Duodenal mucosa (tissue), 2 donors: ENCODE results near the gene FUOM.

Experiments used
- H3K27ac ChIP-seq: one replicate; pipeline ENCODE4 v1.7.0; 2013; ENCODE audit warnings: low read depth, low read length
- H3K27me3 ChIP-seq, 2 donors: one replicate each; pipeline ENCODE4 v1.7.0; 2013; ENCODE audit warnings: low read length in 2 of 2, control low read depth in 1 of 2; ENCODE audit not compliant: insufficient read depth in 2 of 2, control insufficient read depth in 1 of 2
- H3K36me3 ChIP-seq, 2 donors: one replicate each; pipeline ENCODE4 v1.7.0; 2013; ENCODE audit warnings: low read length in 2 of 2, control low read depth in 1 of 2; ENCODE audit not compliant: insufficient read depth in 2 of 2, control insufficient read depth in 1 of 2
- H3K4me1 ChIP-seq, 2 donors: one replicate each; pipeline ENCODE4 v1.7.0; 2013; ENCODE audit warnings: low read length in 2 of 2, control low read depth in 1 of 2; ENCODE audit not compliant: insufficient read depth in 2 of 2, control insufficient read depth in 1 of 2
- H3K4me3 ChIP-seq, 2 donors: one replicate each; pipeline ENCODE4 v1.7.0; 2013; ENCODE audit warnings: low read length in 2 of 2, low read depth in 1 of 2
- H3K9ac ChIP-seq, 2 donors: one replicate each; pipeline ENCODE4 v1.7.0; 2013; ENCODE audit warnings: low read length in 2 of 2, low read depth in 1 of 2
- H3K9me3 ChIP-seq, 2 donors: one replicate each; pipeline ENCODE4 v1.7.0; 2013; ENCODE audit warnings: low read length in 2 of 2, control low read depth in 1 of 2; ENCODE audit not compliant: control insufficient read depth in 1 of 2

Gene FUOM

GRCh38 chr10:133329491-133330202, 28.2 kb downstream of the FUOM start:
- Histone ChIP-seq H3K4me1 (peaks cover 7 to 10% of the 10 kb centered on the region in 2 donors), H3K27me3 (peaks cover 64 to 68% of the 10 kb centered on the region in 2 donors), H3K36me3 (no peaks in the 10 kb centered on the region), H3K27ac (no peak overlapping the region), H3K4me3 (peak overlapping the region; percentile 55 to 58), H3K9ac (peak overlapping the region in 1 of 2 donors; percentile 32), H3K9me3 (no peaks in the 10 kb centered on the region)

GRCh38 chr10:133328358-133329343, 29.2 kb downstream of the FUOM start:
- H3K36me3 ChIP-seq = no peaks in the 10 kb centered on the region
- H3K27me3 ChIP-seq = peaks cover 60 to 64% of the 10 kb centered on the region in 2 donors
- H3K4me1 ChIP-seq = peaks cover 7 to 10% of the 10 kb centered on the region in 2 donors
- no peak overlapping the region for H3K27ac ChIP-seq
- no peak overlapping the region for H3K9ac ChIP-seq
- H3K4me3 ChIP-seq = no peak overlapping the region
- H3K9me3 ChIP-seq = no peaks in the 10 kb centered on the region

- peaks cover 59 to 64% of the 10 kb centered on the region in 2 donors for H3K27me3 ChIP-seq
- H3K36me3 ChIP-seq = no peaks in the 10 kb centered on the region
- no peak overlapping the region for H3K9ac ChIP-seq
- peaks cover 7 to 10% of the 10 kb centered on the region in 2 donors for H3K4me1 ChIP-seq
- H3K9me3 ChIP-seq = no peaks in the 10 kb centered on the region
- H3K27ac ChIP-seq = no peak overlapping the region
- no peak overlapping the region for H3K4me3 ChIP-seq
Observed at GRCh38 chr10:133327651-133328357, 30.0 kb downstream of the FUOM start.

GRCh38 chr10:133326745-133327650, 30.8 kb downstream of the FUOM start:
- Histone ChIP-seq H3K9me3 (no peaks in the 10 kb centered on the region), H3K9ac (no peak overlapping the region), H3K36me3 (no peaks in the 10 kb centered on the region), H3K27me3 (peaks cover 51 to 57% of the 10 kb centered on the region in 2 donors), H3K4me3 (no peak overlapping the region), H3K4me1 (peaks cover 7 to 10% of the 10 kb centered on the region in 2 donors), H3K27ac (no peak overlapping the region)

- Histone ChIP-seq H3K27me3 (peaks cover 44 to 51% of the 10 kb centered on the region in 2 donors), H3K27ac (no peak overlapping the region), H3K9me3 (no peaks in the 10 kb centered on the region), H3K4me1 (peaks cover 7 to 10% of the 10 kb centered on the region in 2 donors), H3K9ac (no peak overlapping the region), H3K4me3 (peak overlapping the region in 1 of 2 donors; percentile 54), H3K36me3 (no peaks in the 10 kb centered on the region)
Observed at GRCh38 chr10:133326223-133326551, 31.6 kb downstream of the FUOM start.

GRCh38 chr10:133325440-133326222, 32.2 kb downstream of the FUOM start:
- no peaks in the 10 kb centered on the region for H3K9me3 ChIP-seq
- H3K4me3 ChIP-seq = peak overlapping the region in 1 of 2 donors; percentile 54
- H3K4me1 ChIP-seq = peaks cover 7 to 10% of the 10 kb centered on the region in 2 donors
- no peak overlapping the region for H3K9ac ChIP-seq
- no peak overlapping the region for H3K27ac ChIP-seq
- H3K36me3 ChIP-seq = no peaks in the 10 kb centered on the region
- peaks cover 44 to 45% of the 10 kb centered on the region in 2 donors for H3K27me3 ChIP-seq

- Histone ChIP-seq H3K9ac (no peak overlapping the region), H3K36me3 (no peaks in the 10 kb centered on the region), H3K4me3 (peak overlapping the region in 1 of 2 donors; percentile 54), H3K27ac (no peak overlapping the region), H3K4me1 (peaks cover 7 to 10% of the 10 kb centered on the region in 2 donors), H3K27me3 (peaks cover 44 to 45% of the 10 kb centered on the region in 2 donors), H3K9me3 (no peaks in the 10 kb centered on the region)
Observed at GRCh38 chr10:133324857-133325260, 33.0 kb downstream of the FUOM start.

GRCh38 chr10:133324198-133324792, 33.5 kb downstream of the FUOM start:
- H3K4me1 ChIP-seq = peaks cover 7 to 10% of the 10 kb centered on the region in 2 donors
- no peak overlapping the region for H3K27ac ChIP-seq
- H3K27me3 ChIP-seq = peaks cover 45 to 47% of the 10 kb centered on the region in 2 donors
- H3K9ac ChIP-seq = no peak overlapping the region
- H3K9me3 ChIP-seq = no peaks in the 10 kb centered on the region
- no peaks in the 10 kb centered on the region for H3K36me3 ChIP-seq
- peak overlapping the region in 1 of 2 donors; percentile 54 for H3K4me3 ChIP-seq
